Neuronal stem cell (in vitro differentiated cells): ENCODE results near the gene KDM3B.

ENCODE experiments used
- DNase-seq: peaks from one replicate; pipeline ENCODE4 v3.0.0-alpha.2; 2013; ENCODE audit warnings: low spot score
- H2AFZ ChIP-seq: one replicate; pipeline ENCODE4 v1.6.1; 2013; ENCODE audit warnings: mild to moderate bottlenecking, low read length, inconsistent platforms
- H2AK5ac ChIP-seq: 2 replicates; pipeline ENCODE4 v1.6.1; 2013; ENCODE audit warnings: low read depth, mild to moderate bottlenecking, inconsistent platforms, low read length, moderate library complexity, mixed read lengths
- H2BK120ac ChIP-seq: 2 replicates; pipeline ENCODE4 v1.6.1; 2013; ENCODE audit warnings: low read depth, mild to moderate bottlenecking, inconsistent platforms, low read length, moderate library complexity, mixed read lengths
- H2BK12ac ChIP-seq: one replicate; pipeline ENCODE4 v1.6.1; 2013; ENCODE audit warnings: low read length, inconsistent platforms
- H2BK15ac ChIP-seq: 2 replicates; pipeline ENCODE4 v1.6.1; 2013; ENCODE audit warnings: mild to moderate bottlenecking, low read length, inconsistent platforms, mixed read lengths
- H2BK5ac ChIP-seq: one replicate; pipeline ENCODE4 v1.6.1; 2013; ENCODE audit warnings: inconsistent platforms, mild to moderate bottlenecking, low read length, moderate library complexity
- H3K14ac ChIP-seq: one replicate; pipeline ENCODE4 v1.6.1; 2013; ENCODE audit warnings: low read length, inconsistent platforms
- H3K18ac ChIP-seq: 2 replicates; pipeline ENCODE4 v1.6.1; 2013; ENCODE audit warnings: low read length, inconsistent platforms
- H3K23ac ChIP-seq: 2 replicates; pipeline ENCODE4 v1.6.1; 2013; ENCODE audit warnings: low read depth, mild to moderate bottlenecking, mixed read lengths, low read length, inconsistent platforms; ENCODE audit not compliant: poor library complexity
- H3K27ac ChIP-seq: replicated peaks from 3 replicates; pipeline ENCODE4 v1.5.1; 2013; ENCODE audit warnings: low read length, inconsistent platforms
- H3K27me3 ChIP-seq, 3 experiments: 2 replicates each; pipeline ENCODE4 v1.6.1; 2013; ENCODE audit warnings: low read length in 3 of 3, mild to moderate bottlenecking in 2 of 3, inconsistent platforms in 1 of 3, low read depth in 1 of 3, mixed read lengths in 1 of 3, moderate library complexity in 1 of 3; ENCODE audit not compliant: control insufficient read depth in 3 of 3, insufficient read depth in 3 of 3
- H3K36me3 ChIP-seq, 2 donors: replicated peaks in 1 of 2; 2 replicates each; pipeline ENCODE4 v1.6.1; 2013; ENCODE audit warnings: low read length in 2 of 2; ENCODE audit not compliant: control insufficient read depth in 2 of 2, insufficient read depth in 2 of 2
- H3K4ac ChIP-seq: 2 replicates; pipeline ENCODE4 v1.6.1; 2013; ENCODE audit warnings: inconsistent platforms, mild to moderate bottlenecking, low read length, moderate library complexity
- H3K4me1 ChIP-seq, 2 donors: 1 replicate in 1 of 2; 2 replicates in 1 of 2; pipeline ENCODE4 v1.6.1; 2013; ENCODE audit warnings: low read length in 2 of 2, low read depth in 1 of 2; ENCODE audit not compliant: control insufficient read depth in 2 of 2, insufficient read depth in 1 of 2
- H3K4me2 ChIP-seq: one replicate; pipeline ENCODE4 v1.6.1; 2013; ENCODE audit warnings: mild to moderate bottlenecking, low read length, inconsistent platforms; ENCODE audit not compliant: insufficient read depth, poor library complexity, severe bottlenecking
- H3K4me3 ChIP-seq, 2 donors: 2 replicates each; pipeline ENCODE4 v1.5.1; 2013; ENCODE audit warnings: low read length in 2 of 2, mild to moderate bottlenecking in 2 of 2, inconsistent platforms in 1 of 2, moderate library complexity in 1 of 2
- H3K79me1 ChIP-seq: one replicate; pipeline ENCODE4 v1.6.1; 2013; ENCODE audit warnings: low read depth, mild to moderate bottlenecking, inconsistent platforms, low read length, moderate library complexity
- H3K9ac ChIP-seq: one replicate; pipeline ENCODE4 v1.6.1; 2013; ENCODE audit warnings: mild to moderate bottlenecking, low read depth, low read length, inconsistent platforms; ENCODE audit not compliant: poor library complexity
- H3K9me3 ChIP-seq, 2 donors: replicated peaks in 1 of 2; 2 replicates each; pipeline versions ENCODE3 to v1.6.1; 2013; ENCODE audit warnings: low read length in 2 of 2, mild to moderate bottlenecking in 2 of 2, inconsistent platforms in 1 of 2, low read depth in 1 of 2, mixed read lengths in 1 of 2, moderate library complexity in 1 of 2; ENCODE audit not compliant: control insufficient read depth in 2 of 2, insufficient read depth in 1 of 2
- H4K8ac ChIP-seq: one replicate; pipeline ENCODE4 v1.6.1; 2013; ENCODE audit warnings: low read depth, mild to moderate bottlenecking, inconsistent platforms, low read length, moderate library complexity
- H4K91ac ChIP-seq: one replicate; pipeline ENCODE4 v1.6.1; 2013; ENCODE audit warnings: low read length, low read depth, mild to moderate bottlenecking, inconsistent platforms; ENCODE audit not compliant: poor library complexity
- WGBS, 2 donors: extraction: QIAGEN DNeasy Blood & Tissue Kit; methylation state at CpG; one replicate each; pipeline ENCODE4 v1.1.7; 2013; ENCODE audit warnings: missing lambda C conversion rate in 2 of 2, mixed read lengths in 1 of 2; ENCODE audit not compliant: insufficient read length in 2 of 2, insufficient replicate concordance in 1 of 2; ENCODE audit errors: extremely low coverage in 2 of 2; 5-methylcytosine and 5-hydroxymethylcytosine counted together

The KDM3B gene

DNA sequence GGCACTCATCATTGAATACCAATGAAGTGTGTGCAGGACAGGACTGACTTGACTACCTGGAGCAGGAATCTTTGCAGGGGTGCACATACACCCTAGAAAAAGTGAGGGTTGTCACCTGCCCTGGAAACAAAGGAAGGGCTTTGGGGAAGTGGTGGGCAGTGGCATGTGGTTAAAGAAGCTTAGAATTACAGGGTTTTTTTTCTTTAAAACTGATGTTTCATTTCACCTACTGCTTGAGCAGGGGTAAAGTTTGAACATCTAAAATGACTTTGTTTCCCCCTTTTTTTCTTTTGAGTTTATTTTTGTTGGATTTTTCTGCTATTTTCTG, 2.0 kb upstream of the KDM3B start:
- Histone ChIP-seq H2BK120ac (no peak overlapping the region), H4K91ac (no peak overlapping the region), H3K9ac (no peak overlapping the region), H3K27me3 (no peaks in the 10 kb centered on the region), H2AFZ (no peak overlapping the region), H2AK5ac (no peak overlapping the region), H3K4me3 (no peak overlapping the region), H3K36me3 (peaks cover 39 to 53% of the 10 kb centered on the region in 2 donors), H2BK12ac (no peak overlapping the region), H3K4me2 (no peak overlapping the region), H4K8ac (no peak overlapping the region), H2BK15ac (no peak overlapping the region), H3K4me1 (peaks cover 5 to 7% of the 10 kb centered on the region in 2 donors), H3K4ac (no peak overlapping the region), H3K9me3 (peaks cover 3 to 8% of the 10 kb centered on the region in 2 donors), H3K79me1 (peaks cover 3% of the 10 kb centered on the region), H3K18ac (no peak overlapping the region), H3K27ac (no peak overlapping the region), H3K14ac (no peak overlapping the region), H3K23ac (no peak overlapping the region), H2BK5ac (no peak overlapping the region)
- no peak for DNase-seq

- no peak overlapping the region for H2AFZ ChIP-seq
- no peak overlapping the region for H3K4ac ChIP-seq
- H3K36me3 ChIP-seq = peaks cover 35 to 47% of the 10 kb centered on the region in 2 donors
- H3K4me2 ChIP-seq = no peak overlapping the region
- no peak for DNase-seq
- no peak overlapping the region for H2AK5ac ChIP-seq
- no peak overlapping the region for H4K91ac ChIP-seq
- no peak overlapping the region for H3K14ac ChIP-seq
- no peak overlapping the region for H3K4me3 ChIP-seq
- no peak overlapping the region for H3K9ac ChIP-seq
- H3K27me3 ChIP-seq = no peaks in the 10 kb centered on the region
- H3K18ac ChIP-seq = no peak overlapping the region
- no peak overlapping the region for H4K8ac ChIP-seq
- H3K27ac ChIP-seq = no peak overlapping the region
- no peak overlapping the region for H3K23ac ChIP-seq
- H3K9me3 ChIP-seq = peaks cover 3 to 8% of the 10 kb centered on the region in 2 donors
- peaks cover 5 to 7% of the 10 kb centered on the region in 2 donors for H3K4me1 ChIP-seq
- H2BK15ac ChIP-seq = no peak overlapping the region
- WGBS, 2 donors = no CpG with 5 or more reads among the region's 1 CpG
- H2BK5ac ChIP-seq = no peak overlapping the region
- no peak overlapping the region for H2BK120ac ChIP-seq
- no peak overlapping the region for H2BK12ac ChIP-seq
- peaks cover 3% of the 10 kb centered on the region for H3K79me1 ChIP-seq
These were observed 1.4 kb upstream of the KDM3B start for GRCh38 chr5:138351056-138351455.

- no peak overlapping the region for H2BK5ac ChIP-seq
- H3K4me1 ChIP-seq = peaks cover 5 to 7% of the 10 kb centered on the region in 2 donors
- no peak overlapping the region for H4K8ac ChIP-seq
- peaks cover 3% of the 10 kb centered on the region for H3K79me1 ChIP-seq
- H3K36me3 ChIP-seq = peaks cover 33 to 43% of the 10 kb centered on the region in 2 donors
- H2AK5ac ChIP-seq = no peak overlapping the region
- no peak overlapping the region for H3K18ac ChIP-seq
- H2AFZ ChIP-seq = no peak overlapping the region
- no peak overlapping the region for H2BK15ac ChIP-seq
- no peak overlapping the region for H3K9ac ChIP-seq
- no peak overlapping the region for H3K27ac ChIP-seq
- H3K23ac ChIP-seq = no peak overlapping the region
- no peak overlapping the region for H3K4me3 ChIP-seq
- H3K4me2 ChIP-seq = no peak overlapping the region
- no peak overlapping the region for H2BK120ac ChIP-seq
- no peak overlapping the region for H4K91ac ChIP-seq
- no peak for DNase-seq
- H3K4ac ChIP-seq = no peak overlapping the region
- no peak overlapping the region for H2BK12ac ChIP-seq
- no peak overlapping the region for H3K14ac ChIP-seq
- peaks cover 3 to 8% of the 10 kb centered on the region in 2 donors for H3K9me3 ChIP-seq
- no peaks in the 10 kb centered on the region for H3K27me3 ChIP-seq
These were observed 968 bp upstream of the KDM3B start for GRCh38 chr5:138351517-138351916.

DNA sequence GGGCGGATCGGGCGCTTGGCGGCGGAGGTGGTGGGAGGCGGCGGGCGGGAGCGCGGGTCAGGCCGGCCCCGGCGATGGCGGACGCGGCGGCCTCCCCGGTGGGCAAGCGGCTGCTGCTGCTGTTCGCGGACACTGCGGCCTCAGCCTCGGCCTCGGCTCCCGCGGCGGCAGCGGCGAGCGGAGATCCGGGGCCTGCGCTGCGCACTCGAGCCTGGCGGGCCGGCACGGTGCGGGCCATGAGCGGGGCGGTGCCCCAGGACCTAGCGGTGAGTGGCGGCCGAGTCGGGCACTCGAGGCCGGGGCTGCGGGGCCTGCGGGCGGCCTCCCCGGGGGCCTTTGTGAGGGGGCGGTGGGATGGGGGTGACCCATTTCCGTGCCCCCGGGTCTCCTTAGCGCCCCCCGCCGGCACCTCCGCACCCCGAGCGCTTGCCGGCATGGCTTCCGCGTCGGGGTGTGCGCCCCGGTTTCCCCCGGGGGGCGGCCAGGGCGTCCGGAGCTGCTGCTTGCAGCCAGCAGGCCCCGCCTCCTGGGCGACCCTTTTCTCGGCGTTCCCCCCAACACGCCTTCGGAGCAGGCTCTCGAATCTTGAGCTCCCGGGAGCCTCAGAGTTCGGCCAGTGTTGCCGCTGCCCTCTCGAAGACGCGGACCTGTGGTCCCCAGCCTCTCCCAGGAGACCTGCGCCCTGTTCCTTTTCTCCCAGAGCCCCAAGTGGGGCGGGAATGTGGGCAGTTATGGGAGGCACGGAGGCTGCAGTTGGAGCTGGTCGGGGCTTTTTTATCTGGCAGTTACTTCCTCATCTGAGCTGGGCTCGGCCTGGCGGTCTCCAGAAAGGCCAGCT, 456 bp downstream of the KDM3B start:
- WGBS, 2 donors = no CpG with 5 or more reads among the region's 88 CpGs
- Histone ChIP-seq H3K9ac (peak overlapping the region; percentile 99), H3K18ac (peak overlapping the region; percentile 99), H3K9me3 (peaks cover 3 to 8% of the 10 kb centered on the region in 2 donors), H3K36me3 (peaks cover 20 to 34% of the 10 kb centered on the region in 2 donors), H4K91ac (peak overlapping the region; percentile 73), H2BK5ac (peak overlapping the region; percentile 85), H3K4me1 (peaks cover 5 to 7% of the 10 kb centered on the region in 2 donors), H2BK12ac (no peak overlapping the region), H3K4ac (peak overlapping the region; percentile 97), H2AK5ac (peak overlapping the region; percentile 93), H3K4me3 (peak overlapping the region; percentile 88 to 91), H4K8ac (peak overlapping the region; percentile 93), H3K27me3 (no peaks in the 10 kb centered on the region), H3K14ac (peak overlapping the region; percentile 97), H3K79me1 (peaks cover 4% of the 10 kb centered on the region), H3K27ac (peak overlapping the region; percentile 83), H3K23ac (peak overlapping the region; percentile 82), H2AFZ (peak overlapping the region; percentile 86), H2BK15ac (peak overlapping the region; percentile 6), H3K4me2 (peak overlapping the region; percentile 65), H2BK120ac (no peak overlapping the region)
- peak; percentile 63 for DNase-seq
